ENCODE data around the gene PSMC5.

DNA sequence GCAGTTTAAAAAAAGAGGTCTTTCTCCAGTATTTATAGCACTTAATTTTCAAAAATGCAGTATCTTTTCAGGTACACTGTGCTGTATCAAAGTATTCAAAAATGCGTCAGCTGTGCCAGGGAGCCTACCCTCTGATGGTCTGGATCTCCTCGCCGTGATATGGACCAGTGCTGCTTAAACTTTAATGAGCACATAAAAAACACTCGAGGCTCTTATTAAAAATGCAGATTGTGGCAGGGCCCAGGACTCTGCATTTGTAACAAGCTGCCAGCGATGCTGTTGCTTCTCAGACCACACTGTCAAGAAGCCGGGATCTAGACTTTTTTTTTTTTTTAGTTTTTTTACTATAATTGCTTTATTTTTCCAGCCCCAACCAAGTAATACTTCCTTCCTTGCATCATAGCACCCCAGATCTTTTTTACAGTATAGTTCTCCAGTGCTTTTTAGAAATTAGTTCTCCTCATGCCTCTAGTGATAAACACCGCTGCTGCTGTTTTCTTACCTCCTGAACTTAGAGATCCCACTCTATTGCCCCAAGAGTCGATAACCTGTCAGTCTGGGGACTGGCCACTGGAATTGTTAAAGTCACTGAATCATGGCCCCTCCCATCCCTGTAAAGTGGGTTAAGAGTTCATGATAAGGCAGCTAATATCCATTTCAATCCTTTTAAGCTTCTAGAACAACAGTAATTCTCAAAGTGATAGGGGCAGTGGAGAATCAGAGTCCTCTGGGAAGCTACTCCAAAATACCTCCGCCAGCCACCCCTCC, 16.9 kb downstream of the PSMC5 start:
- TF ChIP-seq POLR2AphosphoS5 (IDR thresholded peaks at IDR 0.05; ENCODE audit: low read depth, low read length) (no peak), POLR2A (IDR thresholded peaks at IDR 0.05; ENCODE audit: low read depth, low read length) (no peak), POU2F2 (IDR thresholded peaks at IDR 0.05; ENCODE audit: low read depth, low read length) (no peak), SPI1 (IDR thresholded peaks at IDR 0.05; ENCODE audit: low read depth, low read length) (no peak)

All from GM12891 (cell line).